ENCODE data around the gene SLC38A1. TPM values are rescaled to one million over a fixed set of nuclear protein-coding genes. Genes with fewer than 3 reads are reported as not detected.

The SLC38A1 gene
- total RNA-seq, 1 experiment from 2014 or later = 155 TPM

GRCh38 chr12:46188170-46188569 is 80.7 kb downstream of the SLC38A1 start:
- POLR2A ChIA-PET = no interaction called here
- H3K36me3 ChIP-seq (ENCODE audit: control insufficient read depth in 1 of 2, insufficient read depth in 2 of 2, low read length in 2 of 2) = peaks cover 0 to 6% of the 10 kb centered on the region in 2 experiments; a peak in 2 of 4 replicates

More at GRCh38 chr12:46188170-46188569, 80.7 kb downstream of the SLC38A1 start:
- no peaks in the 10 kb centered on the region for H3K27me3 ChIP-seq (ENCODE audit: insufficient read depth, low read length)
- no peak overlapping the region for H3K4me2 ChIP-seq (ENCODE audit: low read length)
- no peak overlapping the region for H3K9ac ChIP-seq (ENCODE audit: low read length)
- no peaks in the 10 kb centered on the region for H3K79me2 ChIP-seq (ENCODE audit: insufficient read depth, low read length)
- H3K9me3 ChIP-seq (ENCODE audit: control insufficient read depth in 1 of 2, insufficient read depth in 1 of 2, low read depth in 1 of 2, low read length in 2 of 2) = no peaks in the 10 kb centered on the region
- ChIA-PET CTCF (no interaction called here), RAD21 (ENCODE audit: low non-redundant PET in 1 of 2, low total read pairs in 2 of 2, uncharacterized antibody in 2 of 2, unreplicated experiment in 2 of 2) (no interaction called here)
- intact Hi-C loops (cut with micrococcal nuclease) = no loop called here
- H2AFZ ChIP-seq (ENCODE audit: low read depth, low read length, poor library complexity, severe bottlenecking) = no peak overlapping the region
- no peak overlapping the region for H3K27ac ChIP-seq (ENCODE audit: low read depth, low read length)
- no peaks in the 10 kb centered on the region for H3K4me1 ChIP-seq (ENCODE audit: control insufficient read depth in 1 of 2, insufficient read depth in 2 of 2, low read length in 2 of 2)
- DNase-seq (ENCODE audit: low read depth, low spot score) = no peak
- no peak for TF ChIP-seq SIN3A (IDR thresholded peaks at IDR 0.05; ENCODE audit: low read depth)
- no peak for TF ChIP-seq TCF7L2 (IDR thresholded peaks at IDR 0.05; ENCODE audit: borderline replicate concordance, extremely low read depth, insufficient read depth, insufficient read length)
- TF ChIP-seq EZH2phosphoT487 (IDR thresholded peaks at IDR 0.05; ENCODE audit: borderline replicate concordance) = no peak
- TF ChIP-seq CBX3 (IDR thresholded peaks at IDR 0.05; ENCODE audit: low read depth) = no peak
- no peak for TF ChIP-seq CTCF (IDR thresholded peaks at IDR 0.05 in 2 of 3, conservative IDR thresholded peaks at IDR 0.05 in 1 of 3; ENCODE audit: borderline replicate concordance in 1 of 3, insufficient read depth in 1 of 3, low read depth in 2 of 3, low read length in 2 of 3)
- no peak for TF ChIP-seq POLR2A (IDR thresholded peaks at IDR 0.05; ENCODE audit: borderline replicate concordance, extremely low read depth, insufficient read depth, insufficient read length)
- TF ChIP-seq YY1 (IDR thresholded peaks at IDR 0.05; ENCODE audit: extremely low read depth, insufficient replicate concordance, low read depth, low read length) = no peak
- TF ChIP-seq CEBPB (IDR thresholded peaks at IDR 0.05; ENCODE audit: low read depth) = no peak
- TF ChIP-seq ELF1 (IDR thresholded peaks at IDR 0.05; ENCODE audit: borderline replicate concordance, low read depth) = no peak
- TF ChIP-seq EZH2 (IDR thresholded peaks at IDR 0.05) = no peak
- TF ChIP-seq EGR1 (IDR thresholded peaks at IDR 0.05; ENCODE audit: low read depth) = no peak
- no peak for TF ChIP-seq SRF (IDR thresholded peaks at IDR 0.05; ENCODE audit: low read depth)
- no peak for TF ChIP-seq RAD21 (IDR thresholded peaks at IDR 0.05; ENCODE audit: low read depth)
- no peak for ATAC-seq
- no peak overlapping the region for H3K4me3 ChIP-seq (replicated peaks in 1 of 2; ENCODE audit: low read depth in 1 of 2, low read length in 2 of 2)
- no peaks in the 10 kb centered on the region for H4K20me1 ChIP-seq (ENCODE audit: insufficient read depth)
- H3K9me2 ChIP-seq (ENCODE audit: insufficient read depth) = no peaks in the 10 kb centered on the region
- BruUV-seq (replicated peaks) = no TSS peak

Measured in HCT116 (cell line).